WTC11 (cell line): ENCODE measurements around the gene LRRC74B. TPM values are rescaled to one million over a fixed set of nuclear protein-coding genes. Genes with fewer than 3 reads are reported as not detected.

Experiments
- ATAC-seq: fragments of 200-7000 bp; cut with Tn5 transposase; 2 replicates; pipeline ENCODE4 v1.10.0; 2021; ENCODE audit warnings: mild to moderate bottlenecking, moderate library complexity
- CTCF ChIA-PET: fragments of 300-600 bp; sonication (Branson Sonifier 250); formaldehyde crosslinking; loops from one replicate; lab custom pipeline; 2021; ENCODE audit warnings: antibody characterized with exemption; lab: Charles Lee
- POLR2A ChIA-PET: fragments of 350-600 bp; sonication (Branson Sonifier 250); formaldehyde crosslinking; loops from one replicate; lab custom pipeline; 2021; ENCODE audit warnings: antibody characterized with exemption; lab: Charles Lee
- DNase-seq: peaks from one replicate; pipeline ENCODE4 v3.0.0; 2021; ENCODE audit warnings: low spot score
- H3K27ac Mint-ChIP-seq: 2 replicates; pipeline ENCODE4 v1.8.0; 2021; ENCODE audit warnings: mixed read lengths
- H3K27me3 Mint-ChIP-seq: 2 replicates; pipeline ENCODE4 v1.8.0; 2021; ENCODE audit warnings: low read depth, mild to moderate bottlenecking, moderate library complexity, mixed read lengths
- H3K36me3 Mint-ChIP-seq: 2 replicates; pipeline ENCODE4 v1.8.0; 2021; ENCODE audit warnings: mixed read lengths
- H3K4me1 Mint-ChIP-seq: 2 replicates; pipeline ENCODE4 v1.8.0; 2022; ENCODE audit warnings: mixed read lengths
- H3K4me3 Mint-ChIP-seq: 2 replicates; pipeline ENCODE4 v1.8.0; 2021; ENCODE audit warnings: mild to moderate bottlenecking, moderate library complexity, mixed read lengths
- H3K9me3 Mint-ChIP-seq: 2 replicates; pipeline ENCODE4 v1.8.0; 2021; ENCODE audit warnings: mixed read lengths
- ARID4B ChIP-seq: sonication (generic); formaldehyde crosslinking; IDR thresholded peaks from 2 replicates; pipeline ENCODE4 v1.8.0; 2023; ENCODE audit warnings: missing genetic modification reagents, mild to moderate bottlenecking, borderline replicate concordance
- CREB1 ChIP-seq: sonication (generic); formaldehyde crosslinking; IDR thresholded peaks from 2 replicates; pipeline ENCODE4 v1.8.0; 2023; ENCODE audit warnings: mild to moderate bottlenecking, missing genetic modification reagents
- CTCF ChIP-seq: fragments of 200-600 bp; IDR thresholded peaks from 2 replicates; pipeline ENCODE4 v1.8.0; 2022; ENCODE audit warnings: antibody characterized with exemption
- FOXP1 ChIP-seq: sonication (generic); formaldehyde crosslinking; IDR thresholded peaks from 2 replicates; pipeline ENCODE4 v1.8.0; 2022; ENCODE audit warnings: missing genetic modification reagents, mild to moderate bottlenecking, moderate library complexity, borderline replicate concordance
- KAT7 ChIP-seq: sonication (generic); formaldehyde crosslinking; IDR thresholded peaks from 2 replicates; pipeline ENCODE4 v1.8.1; 2023; ENCODE audit warnings: missing genetic modification reagents, mild to moderate bottlenecking, borderline replicate concordance
- MXD4 ChIP-seq: fragments of 250-450 bp; sonication (Bioruptor Pico); IDR thresholded peaks from 2 replicates; pipeline ENCODE4 v1.8.0; 2021; ENCODE audit warnings: mild to moderate bottlenecking, moderate library complexity, borderline replicate concordance
- NR1H2 ChIP-seq: sonication (generic); formaldehyde crosslinking; IDR thresholded peaks from 2 replicates; pipeline ENCODE4 v1.9.0; 2021; ENCODE audit warnings: mild to moderate bottlenecking, moderate library complexity, missing genetic modification reagents
- NR3C1 ChIP-seq: sonication (generic); formaldehyde crosslinking; conservative IDR thresholded peaks from 2 replicates; pipeline ENCODE4 v1.8.1; 2023; ENCODE audit warnings: low read depth, mild to moderate bottlenecking, missing genetic modification reagents
- PRDM15 ChIP-seq: sonication (generic); formaldehyde crosslinking; IDR thresholded peaks from 2 replicates; pipeline ENCODE4 v1.8.0; 2022; ENCODE audit warnings: missing genetic modification reagents
- RELA ChIP-seq: sonication (generic); formaldehyde crosslinking; IDR thresholded peaks from 2 replicates; pipeline ENCODE4 v1.8.1; 2022; ENCODE audit warnings: missing genetic modification reagents, mild to moderate bottlenecking, borderline replicate concordance
- ZBTB43 ChIP-seq: sonication (generic); formaldehyde crosslinking; IDR thresholded peaks from 2 replicates; pipeline ENCODE4 v1.8.1; 2023; ENCODE audit warnings: mild to moderate bottlenecking, missing genetic modification reagents
- ZNF138 ChIP-seq: sonication (generic); formaldehyde crosslinking; conservative IDR thresholded peaks from 2 replicates; pipeline ENCODE4 v1.8.1; 2022; ENCODE audit warnings: mild to moderate bottlenecking, moderate library complexity, missing genetic modification reagents
- ZNF416 ChIP-seq: fragments of 250-450 bp; sonication (Bioruptor Pico); IDR thresholded peaks from 2 replicates; pipeline ENCODE4 v1.9.0; 2021; ENCODE audit warnings: mild to moderate bottlenecking, inconsistent platforms
- ZNF532 ChIP-seq: fragments of 250-450 bp; sonication (Bioruptor Pico); IDR thresholded peaks from 2 replicates; pipeline ENCODE4 v1.9.0; 2021; ENCODE audit warnings: mild to moderate bottlenecking, borderline replicate concordance
- total RNA-seq: library from RNA; stranded (reverse); gene quantifications from 3 replicates; pipeline ENCODE4 v1.2.3, GENCODE V29; 2021

Gene LRRC74B
- total RNA-seq, 1 experiment from 2014 or later, result not detected

- TF ChIP-seq RELA (CRISPR knock-in tag), result no peak
- TF ChIP-seq ZNF416 (CRISPR knock-in tag), result no peak
These were observed 23.2 kb upstream of the LRRC74B start (continued) for GRCh38 chr22:21022507-21022906.

GRCh38 chr22:21022955-21023614 lies 22.7 kb upstream of the LRRC74B start:
- POLR2A ChIA-PET, result no interaction called here
- TF ChIP-seq KAT7 (CRISPR knock-in tag) (no peak), CTCF (no peak), CREB1 (CRISPR knock-in tag) (no peak), ZNF138 (CRISPR knock-in tag) (no peak), ARID4B (CRISPR knock-in tag) (no peak), ZBTB43 (CRISPR knock-in tag) (no peak)
- Mint-ChIP-seq H3K9me3 (peaks cover 6% of the 10 kb centered on the region), H3K4me1 (no peaks in the 10 kb centered on the region), H3K27me3 (peaks cover 10% of the 10 kb centered on the region), H3K27ac (no peak overlapping the region; the same call in 1 of the 2 replicates), H3K4me3 (no peak overlapping the region), H3K36me3 (no peaks in the 10 kb centered on the region)
- CTCF ChIA-PET, result interaction anchor here (3.5 kb wide), 1 partner anchor 79 kb away, joined by 13 read pairs; no protein-coding TSS in a partner anchor
- DNase-seq, result no peak
- peak; percentile 45 for ATAC-seq

GRCh38 chr22:21025266-21025665 lies 20.5 kb upstream of the LRRC74B start:
- TF ChIP-seq ZNF532, result no peak
- no peak for TF ChIP-seq NR3C1 (CRISPR knock-in tag)
- no peak for TF ChIP-seq FOXP1 (CRISPR knock-in tag)
- TF ChIP-seq NR1H2, result no peak
- TF ChIP-seq KAT7 (CRISPR knock-in tag), result no peak
- no peak for TF ChIP-seq PRDM15 (CRISPR knock-in tag)
- TF ChIP-seq MXD4, result no peak
- Mint-ChIP-seq H3K9me3 (peaks cover under 1% of the 10 kb centered on the region; the same call in 1 of the 2 replicates), H3K4me3 (no peak overlapping the region), H3K4me1 (peaks cover 6% of the 10 kb centered on the region), H3K27ac (no peak overlapping the region; the same call in 1 of the 2 replicates), H3K36me3 (no peaks in the 10 kb centered on the region), H3K27me3 (peaks cover under 1% of the 10 kb centered on the region)
- ChIA-PET POLR2A (interaction anchor here (0.7 kb wide), 1 partner anchor 15 kb away, joined by 10 read pairs; no protein-coding TSS in a partner anchor), CTCF (interaction anchor here (3.5 kb wide), 1 partner anchor 77 kb away, joined by 13 read pairs; no protein-coding TSS in a partner anchor)
- DNase-seq (no peak), ATAC-seq (no peak)
